Nephron progenitor cell (in vitro differentiated cells): ENCODE data around the gene HOXA11.

Source experiments
- DNase-seq: peaks from one replicate; pipeline ENCODE4 v3.0.0; 2021
- H3K27ac Mint-ChIP-seq: 2 replicates; pipeline ENCODE4 v1.8.0; 2021; ENCODE audit warnings: mild to moderate bottlenecking, moderate library complexity, mixed read lengths
- H3K27me3 Mint-ChIP-seq: 2 replicates; pipeline ENCODE4 v1.8.0; 2021; ENCODE audit warnings: mild to moderate bottlenecking, low read depth, mixed read lengths; ENCODE audit not compliant: poor library complexity
- H3K36me3 Mint-ChIP-seq: 2 replicates; pipeline ENCODE4 v1.8.0; 2021; ENCODE audit warnings: low read depth, mixed read lengths
- H3K4me1 Mint-ChIP-seq: 2 replicates; pipeline ENCODE4 v1.8.0; 2021; ENCODE audit warnings: mixed read lengths
- H3K4me3 Mint-ChIP-seq: 2 replicates; pipeline ENCODE4 v1.8.0; 2021; ENCODE audit warnings: mild to moderate bottlenecking, moderate library complexity, mixed read lengths
- H3K9me3 Mint-ChIP-seq: 2 replicates; pipeline ENCODE4 v1.8.0; 2021; ENCODE audit warnings: mild to moderate bottlenecking, moderate library complexity, mixed read lengths
- TF ChIP-seq, protein P1 (sequence below): fragments of 200-600 bp; sonication (generic); IDR thresholded peaks from 2 replicates; pipeline ENCODE4 v1.5.0; 2021; ENCODE audit warnings: antibody characterized with exemption

HOXA11 gene

GRCh38 chr7:27159266-27160144 lies 25.5 kb downstream of the HOXA11 start:
- Mint-ChIP-seq H3K9me3 (no peaks in the 10 kb centered on the region), H3K4me1 (peaks cover 32% of the 10 kb centered on the region), H3K27ac (peak overlapping the region; percentile 99), H3K4me3 (peak overlapping the region; percentile 97), H3K36me3 (peaks cover 33% of the 10 kb centered on the region), H3K27me3 (peaks cover 5% of the 10 kb centered on the region)
- TF ChIP-seq, protein P1, sequence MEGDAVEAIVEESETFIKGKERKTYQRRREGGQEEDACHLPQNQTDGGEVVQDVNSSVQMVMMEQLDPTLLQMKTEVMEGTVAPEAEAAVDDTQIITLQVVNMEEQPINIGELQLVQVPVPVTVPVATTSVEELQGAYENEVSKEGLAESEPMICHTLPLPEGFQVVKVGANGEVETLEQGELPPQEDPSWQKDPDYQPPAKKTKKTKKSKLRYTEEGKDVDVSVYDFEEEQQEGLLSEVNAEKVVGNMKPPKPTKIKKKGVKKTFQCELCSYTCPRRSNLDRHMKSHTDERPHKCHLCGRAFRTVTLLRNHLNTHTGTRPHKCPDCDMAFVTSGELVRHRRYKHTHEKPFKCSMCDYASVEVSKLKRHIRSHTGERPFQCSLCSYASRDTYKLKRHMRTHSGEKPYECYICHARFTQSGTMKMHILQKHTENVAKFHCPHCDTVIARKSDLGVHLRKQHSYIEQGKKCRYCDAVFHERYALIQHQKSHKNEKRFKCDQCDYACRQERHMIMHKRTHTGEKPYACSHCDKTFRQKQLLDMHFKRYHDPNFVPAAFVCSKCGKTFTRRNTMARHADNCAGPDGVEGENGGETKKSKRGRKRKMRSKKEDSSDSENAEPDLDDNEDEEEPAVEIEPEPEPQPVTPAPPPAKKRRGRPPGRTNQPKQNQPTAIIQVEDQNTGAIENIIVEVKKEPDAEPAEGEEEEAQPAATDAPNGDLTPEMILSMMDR: no peak
- peak; percentile 29 for DNase-seq

DNA sequence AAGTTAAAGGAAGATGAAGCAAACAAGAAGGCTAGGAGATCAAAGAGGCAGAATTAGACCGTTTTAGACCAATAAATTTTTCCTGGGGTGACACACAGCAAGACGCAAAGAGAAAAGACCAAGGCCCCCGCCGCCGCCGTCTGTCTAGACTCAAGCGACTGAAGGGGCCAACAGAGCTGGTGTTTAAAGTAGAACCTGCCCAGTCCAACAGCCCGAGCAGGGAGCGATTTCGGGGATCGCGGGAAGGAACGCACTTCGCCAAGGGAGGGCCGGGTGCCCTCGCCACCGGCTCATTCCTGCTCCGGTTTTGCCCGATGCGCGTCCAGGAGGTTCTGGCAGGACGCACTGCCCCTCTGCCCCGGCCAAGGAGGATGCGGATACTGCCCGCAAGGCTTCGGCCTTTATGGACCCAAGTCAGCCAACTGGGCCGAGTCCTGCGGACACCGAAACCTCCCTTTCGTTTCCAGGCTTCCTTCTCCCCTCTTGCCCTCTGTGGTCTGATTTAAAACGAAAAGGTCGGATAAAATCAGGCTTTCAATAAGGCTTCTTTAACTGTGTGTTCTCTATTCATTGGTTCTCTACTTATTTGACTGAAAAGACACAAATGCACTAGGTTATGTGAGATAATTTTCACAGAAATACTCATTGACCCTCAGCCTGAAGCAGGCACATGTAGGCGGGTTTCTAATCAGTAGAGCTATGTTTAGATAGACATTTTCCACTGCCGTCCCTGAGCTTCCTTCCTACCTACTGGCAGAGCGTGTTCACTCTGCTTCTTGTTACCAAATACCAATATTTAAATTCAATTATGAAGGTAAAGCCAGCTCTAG lies 26.4 kb downstream of the HOXA11 start:
- Mint-ChIP-seq H3K4me1 (peaks cover 40% of the 10 kb centered on the region), H3K4me3 (peak overlapping the region; percentile 97), H3K27me3 (peaks cover 5% of the 10 kb centered on the region), H3K9me3 (no peaks in the 10 kb centered on the region), H3K36me3 (peaks cover 33% of the 10 kb centered on the region), H3K27ac (peak overlapping the region; percentile 99)
- TF ChIP-seq, protein P1: no peak
- peak; percentile 60 for DNase-seq

- Mint-ChIP-seq H3K27me3 (peaks cover 5% of the 10 kb centered on the region), H3K4me1 (peaks cover 48% of the 10 kb centered on the region), H3K27ac (peak overlapping the region; percentile 99), H3K9me3 (no peaks in the 10 kb centered on the region), H3K36me3 (peaks cover 32% of the 10 kb centered on the region), H3K4me3 (peak overlapping the region; percentile 97)
- peak; percentile 54 for DNase-seq
- TF ChIP-seq, protein P1: no peak
Measured at GRCh38 chr7:27157702-27158431, 27.2 kb downstream of the HOXA11 start.

DNA sequence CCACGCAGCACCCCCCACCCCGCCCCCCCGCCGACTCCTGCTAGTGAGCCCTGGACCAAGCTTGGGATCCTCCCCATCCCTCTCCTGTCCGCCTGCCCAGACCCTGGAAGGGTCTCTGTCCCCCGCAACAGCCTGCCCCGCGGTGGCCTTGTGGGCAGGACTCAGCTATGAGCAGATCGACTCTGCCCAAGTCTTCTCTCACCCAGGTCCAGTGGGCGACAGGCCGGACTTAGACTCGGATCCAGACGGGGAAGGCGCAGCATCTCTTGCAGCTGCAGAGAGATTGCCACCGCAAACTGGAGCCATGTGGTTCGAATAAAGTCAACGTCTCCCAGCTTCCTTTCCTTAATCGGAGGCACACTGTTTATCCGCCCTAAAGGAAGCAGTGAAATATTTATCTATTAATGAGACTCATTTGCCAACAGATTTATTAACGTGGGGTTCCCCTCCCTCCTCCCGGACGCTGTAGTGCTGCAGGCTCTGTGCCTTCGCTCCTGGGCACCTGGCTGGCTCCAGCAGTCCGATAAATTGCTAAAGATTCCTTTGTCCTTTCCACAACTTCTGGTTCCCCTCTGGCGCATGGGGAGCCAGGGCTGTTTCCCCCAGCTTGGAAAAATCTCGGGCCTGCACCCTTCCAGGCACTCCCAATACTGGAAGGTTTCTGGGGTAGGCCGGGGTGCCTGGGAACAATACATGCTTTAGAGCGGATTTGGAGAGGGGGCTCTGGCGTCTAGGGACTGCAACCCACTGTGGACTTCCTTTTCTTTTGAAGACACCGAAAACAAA lies 27.9 kb downstream of the HOXA11 start:
- TF ChIP-seq, protein P1: no peak
- H3K27ac Mint-ChIP-seq: peak overlapping the region; percentile 99
- peak overlapping the region; percentile 97 for H3K4me3 Mint-ChIP-seq
- H3K27me3 Mint-ChIP-seq: peaks cover 6% of the 10 kb centered on the region
- H3K36me3 Mint-ChIP-seq: peaks cover 30% of the 10 kb centered on the region
- no peaks in the 10 kb centered on the region for H3K9me3 Mint-ChIP-seq
- peak; percentile 20 for DNase-seq
- H3K4me1 Mint-ChIP-seq: peaks cover 48% of the 10 kb centered on the region

DNA sequence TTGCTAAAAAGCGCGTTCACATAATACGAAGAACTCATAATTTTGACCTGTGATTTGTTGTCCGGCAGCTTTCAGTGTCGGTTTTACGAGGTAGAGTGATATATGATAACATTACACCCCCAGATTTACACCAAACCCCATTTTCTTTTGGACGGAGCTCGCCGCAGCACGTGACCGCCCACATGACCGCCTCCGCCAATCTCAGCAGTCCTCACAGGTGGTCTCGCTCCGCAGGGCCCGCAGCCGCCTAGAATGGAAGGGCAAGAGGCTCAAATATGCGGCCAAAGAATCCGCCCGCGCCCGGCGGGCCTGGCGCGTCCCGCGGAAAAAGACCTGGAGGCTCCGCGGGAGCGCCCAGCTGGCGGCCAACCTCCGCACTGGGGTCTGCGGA lies 28.5 kb downstream of the HOXA11 start, which contains the start of gene HOXA7:
HOXA7 (minus strand) TSS at position 168 of the 391 bp plus-strand sequence; CDS start at position 38, 130 bp downstream.
- peaks cover 8% of the 10 kb centered on the region for H3K27me3 Mint-ChIP-seq
- TF ChIP-seq, protein P1: no peak
- peak within 1 kb of the TSS; percentile 97 for H3K4me3 Mint-ChIP-seq
- DNase-seq: peak; percentile 84
- H3K4me1 Mint-ChIP-seq: peaks cover 48% of the 10 kb centered on the region
- peak within 1 kb of the TSS; percentile 99 for H3K27ac Mint-ChIP-seq
- peaks cover 3% of the 10 kb centered on the region for H3K9me3 Mint-ChIP-seq
- peaks cover 33% of the 10 kb centered on the region for H3K36me3 Mint-ChIP-seq
